DMS 273 treated with DMSO at 0.1 percent for 48 hours (cell line): ENCODE data around the gene SYNE1.
"Not testable (repeated sequence)": the region's sequence is repeated elsewhere in the genome, so short reads cannot be mapped to it uniquely, and the experiment has no call there.

Source experiments
- DNase-seq: peaks from one replicate; lab custom pipeline; 2025; lab: John Stamatoyannopoulos, UW

Gene SYNE1

DNA sequence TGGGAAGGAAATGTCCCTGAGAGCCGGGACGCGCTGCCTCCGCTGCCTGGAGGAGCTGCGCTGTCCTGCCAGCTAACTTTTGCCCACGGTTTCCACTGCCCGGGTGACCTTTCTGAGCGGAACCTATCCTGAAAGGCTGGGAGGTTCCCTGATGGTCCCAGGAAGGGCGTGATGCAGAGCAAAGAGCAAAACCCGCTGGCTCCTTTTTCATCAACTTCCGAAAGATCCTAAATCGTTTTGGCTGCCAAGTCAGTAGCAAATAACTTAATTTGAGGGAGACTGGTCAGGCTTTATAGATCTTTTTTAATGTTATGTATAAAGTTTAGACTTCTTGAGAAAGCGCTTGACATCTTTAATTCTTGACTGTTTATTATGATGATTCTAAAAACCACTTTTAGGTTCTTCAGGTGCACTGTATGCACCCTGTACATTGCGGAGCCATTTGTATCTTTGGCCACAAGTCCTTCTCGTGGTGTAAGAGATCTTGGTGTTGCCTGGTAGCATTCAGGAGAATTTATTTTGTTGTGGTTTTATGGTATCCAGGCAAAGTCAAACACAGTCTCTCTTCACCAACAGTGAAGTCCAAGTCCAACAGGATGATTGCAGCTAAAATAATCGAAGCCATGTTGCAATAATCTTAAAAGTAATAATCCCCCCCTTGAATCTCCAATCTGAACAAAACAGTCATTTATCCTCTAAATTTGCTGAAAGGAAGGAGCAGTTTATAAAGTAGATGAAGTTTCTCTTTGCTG, at the start of gene SYNE1:
TSS of gene SYNE1 (minus strand) at position 67 of the 752 bp plus-strand sequence. CDS start 9,031 bp downstream, outside the sequence.
- DNase-seq = no peak

DNA sequence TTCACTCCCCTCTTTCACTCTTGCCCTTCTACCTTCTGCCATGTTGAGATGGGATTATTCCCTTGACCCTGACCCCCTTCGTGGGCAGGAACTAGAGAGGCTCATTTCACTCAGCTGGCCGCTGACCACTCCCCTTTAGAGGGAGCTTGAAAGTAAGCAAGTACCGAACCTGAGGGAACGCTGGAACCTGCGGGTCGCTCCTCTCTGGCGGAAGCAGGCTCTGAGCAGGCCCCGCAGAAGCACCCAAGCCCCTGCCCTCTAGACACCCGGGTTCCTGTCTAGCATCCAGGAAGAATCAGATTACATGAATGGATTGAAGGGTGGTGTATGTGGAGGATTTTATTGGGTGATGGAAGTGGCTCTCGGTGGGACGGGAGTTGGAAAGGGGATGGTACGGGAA, 48.7 kb upstream of the SYNE1 start:
- DNase-seq = no peak

DNA sequence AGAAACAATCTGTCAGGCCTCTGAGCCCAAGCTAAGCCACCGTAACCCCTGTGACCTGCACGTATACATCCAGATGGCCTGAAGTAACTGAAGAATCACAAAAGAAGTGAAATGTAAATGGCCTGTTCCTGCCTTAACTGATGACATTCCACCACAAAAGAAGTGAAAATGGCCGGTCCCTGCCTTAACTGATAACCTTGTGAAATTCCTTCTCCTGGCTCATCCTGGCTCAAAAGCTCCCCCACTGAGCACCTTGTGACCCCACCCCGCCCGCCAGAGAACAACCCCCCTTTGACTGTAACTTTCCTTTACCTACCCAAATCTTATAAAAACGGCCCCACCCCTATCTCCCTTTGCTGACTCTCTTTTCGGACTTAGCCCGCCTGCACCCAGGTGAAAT, 45.8 kb upstream of the SYNE1 start:
- DNase-seq = not testable (repeated sequence)

DNA sequence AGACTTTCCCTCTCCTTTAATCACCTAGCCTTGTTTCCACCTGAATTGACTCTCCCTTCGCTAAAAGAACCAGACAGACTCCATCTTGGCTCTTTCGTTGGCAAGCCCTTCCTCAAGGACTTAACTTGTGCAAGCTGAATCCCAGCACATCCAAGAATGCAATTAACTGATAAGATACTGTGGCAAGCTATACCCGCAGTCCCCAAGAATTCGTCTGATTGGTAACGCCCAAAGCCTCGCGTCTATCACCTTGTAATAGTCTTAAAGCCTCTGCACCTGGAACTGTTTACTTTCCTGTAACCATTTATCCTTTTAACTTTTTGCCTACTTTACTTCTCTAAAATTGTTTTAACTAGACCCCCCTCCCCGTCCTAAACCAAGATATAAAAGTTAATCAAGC, 45.0 kb upstream of the SYNE1 start:
- no peak for DNase-seq

GRCh38 chr6:152680879-152681517, 43.8 kb upstream of the SYNE1 start:
- no peak for DNase-seq

- no peak for DNase-seq
Measured at GRCh38 chr6:152680151-152680550, 43.0 kb upstream of the SYNE1 start.

- DNase-seq = no peak
Measured at GRCh38 chr6:152673236-152673635, 36.1 kb upstream of the SYNE1 start.

- no peak for DNase-seq
Measured at GRCh38 chr6:152671171-152671570, 34.0 kb upstream of the SYNE1 start.

GRCh38 chr6:152669895-152670294, 32.7 kb upstream of the SYNE1 start:
- DNase-seq = no peak

- DNase-seq = no peak
Measured at GRCh38 chr6:152661776-152662175, 24.6 kb upstream of the SYNE1 start.

DNA sequence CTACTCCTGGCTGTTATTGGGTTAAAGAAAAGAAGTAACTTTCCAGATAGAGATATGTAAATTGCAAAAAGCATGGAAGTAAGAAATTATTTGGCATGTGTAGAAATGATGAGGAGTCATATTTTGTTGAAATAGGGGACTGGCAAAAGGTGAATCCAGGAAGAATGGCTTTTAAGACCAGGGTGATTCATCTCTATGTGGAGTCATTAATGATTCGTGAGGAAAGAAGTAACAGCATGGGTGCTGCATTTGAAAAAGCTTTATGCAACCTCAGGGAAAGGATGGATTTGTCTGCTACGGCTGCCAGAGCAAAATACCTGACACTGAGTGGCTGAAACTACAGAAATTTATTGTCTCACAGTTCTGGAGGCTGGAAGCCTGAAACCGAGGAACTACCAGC, 14.8 kb upstream of the SYNE1 start:
- no peak for DNase-seq

GRCh38 chr6:152648105-152648504, 10.9 kb upstream of the SYNE1 start:
- no peak for DNase-seq

DNA sequence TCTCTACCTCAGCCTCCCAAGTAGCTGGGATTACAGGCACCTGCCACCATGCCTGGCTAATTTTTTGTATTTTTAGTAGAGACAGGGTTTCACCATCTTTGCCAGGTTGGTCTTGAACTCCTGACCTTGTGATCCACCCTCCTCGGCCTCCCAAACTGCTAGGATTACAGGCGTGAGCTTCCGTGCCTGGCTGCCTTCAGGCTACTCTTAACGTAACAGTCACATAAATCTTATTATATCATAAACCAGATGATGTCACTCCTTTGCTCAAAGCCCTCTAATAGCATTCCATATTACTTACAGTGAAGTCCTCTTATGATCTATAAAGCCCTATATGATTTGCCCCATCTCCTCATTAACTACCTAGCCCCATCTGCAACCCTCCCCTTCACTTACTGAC, 9.6 kb upstream of the SYNE1 start:
- not testable (repeated sequence) for DNase-seq

DNA sequence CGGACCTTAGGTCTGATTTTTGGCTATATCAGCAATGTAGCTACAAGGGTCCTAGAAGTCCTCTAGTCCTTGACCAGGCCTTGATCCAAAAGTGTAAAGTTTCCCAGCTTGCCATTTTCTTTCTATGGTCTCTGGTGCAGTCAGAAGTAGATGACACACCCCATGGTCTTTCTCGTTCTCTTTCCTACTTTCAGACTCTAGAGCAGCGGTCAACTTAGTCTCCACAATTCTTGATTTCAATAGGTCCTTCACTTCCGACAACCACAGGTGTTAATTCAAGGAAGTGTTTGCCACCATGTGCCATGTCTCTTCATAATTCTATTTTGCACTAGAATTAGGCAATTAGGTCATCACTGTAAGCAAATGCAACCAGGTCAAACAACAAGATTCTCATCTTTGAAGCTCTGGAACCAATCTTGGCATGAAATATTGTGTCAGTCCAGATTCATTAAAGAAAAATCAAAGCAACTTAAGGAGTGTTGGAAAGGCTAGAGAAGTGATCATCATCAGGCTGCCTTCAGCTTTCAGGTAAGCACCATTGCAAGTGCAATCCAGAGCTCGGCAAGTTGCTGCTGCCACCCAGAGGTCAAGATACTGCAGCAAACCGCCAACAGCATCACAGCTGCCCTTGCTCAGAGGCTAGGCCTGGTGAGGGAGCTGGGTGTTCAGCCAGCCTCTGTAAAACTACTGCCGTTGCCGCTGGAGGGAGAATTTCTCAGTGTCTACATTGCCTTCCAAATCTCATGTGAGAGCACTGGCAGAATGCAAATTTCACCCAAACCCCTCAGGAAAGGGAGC, 5.6 kb upstream of the SYNE1 start:
- no peak for DNase-seq

DNA sequence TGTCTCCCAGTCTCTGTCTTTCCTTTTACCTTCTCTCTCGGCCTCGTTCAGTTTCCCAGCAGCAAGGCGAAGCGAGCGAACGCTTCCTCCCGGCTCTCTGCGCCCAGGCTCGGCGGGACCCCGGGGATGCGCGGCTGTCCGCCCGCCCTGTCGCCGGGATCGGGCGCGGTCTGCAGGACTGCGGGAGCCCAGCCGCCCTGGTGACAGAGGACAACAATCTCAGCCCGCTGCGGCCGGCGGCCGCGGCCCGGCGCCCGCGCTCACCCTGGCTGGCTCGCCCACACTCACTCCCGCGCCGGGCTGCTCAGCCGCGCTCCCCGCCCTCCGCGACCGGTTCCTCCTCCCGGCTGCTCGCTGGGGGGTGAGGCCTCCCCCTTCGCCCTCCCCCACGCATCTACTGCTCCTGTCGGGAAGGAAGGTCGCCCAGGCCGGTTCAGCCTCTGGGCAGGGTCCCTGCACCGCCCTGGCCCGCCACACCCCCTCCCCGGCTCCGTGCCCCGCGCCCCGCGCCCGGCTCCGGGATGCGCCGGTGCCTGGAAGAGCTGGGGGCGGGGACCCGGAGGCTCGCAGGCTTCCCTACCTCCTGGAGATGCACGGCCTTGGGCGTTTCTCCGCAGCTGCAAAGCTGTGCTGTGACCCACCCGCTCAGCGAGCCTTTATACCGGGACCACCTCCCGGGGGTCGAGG, 410 bp downstream of the SYNE1 start:
- DNase-seq = no peak

DNA sequence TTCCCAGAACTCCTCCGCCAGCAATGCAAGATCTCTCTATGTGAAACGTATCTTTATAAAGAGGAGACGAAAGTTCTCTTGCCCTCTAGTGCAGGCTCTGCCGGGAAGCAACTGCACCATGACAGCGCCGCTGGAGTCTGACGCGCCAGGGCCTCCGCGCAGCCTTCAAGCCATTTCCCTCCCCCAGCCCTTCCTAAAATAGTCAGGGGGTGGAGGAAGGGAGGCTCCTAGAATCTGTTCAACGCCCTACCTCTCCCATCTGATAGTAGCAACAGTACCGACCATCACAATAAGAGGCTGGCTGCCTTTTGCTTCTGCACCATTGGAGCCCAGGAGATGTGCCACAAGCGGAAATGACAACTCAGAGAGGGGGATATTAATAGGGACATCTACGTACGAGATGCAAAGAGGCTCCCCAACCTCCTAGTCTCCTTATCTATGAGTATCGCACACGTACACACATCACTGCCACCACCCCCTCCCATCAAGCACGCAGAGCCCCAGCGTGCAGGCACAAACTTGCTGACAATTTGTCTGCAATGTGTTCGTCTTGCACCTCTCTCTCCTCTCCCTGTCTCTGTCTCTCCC, 1.0 kb downstream of the SYNE1 start:
- no peak for DNase-seq

GRCh38 chr6:152634773-152635172, 2.4 kb downstream of the SYNE1 start:
- DNase-seq = no peak

DNA sequence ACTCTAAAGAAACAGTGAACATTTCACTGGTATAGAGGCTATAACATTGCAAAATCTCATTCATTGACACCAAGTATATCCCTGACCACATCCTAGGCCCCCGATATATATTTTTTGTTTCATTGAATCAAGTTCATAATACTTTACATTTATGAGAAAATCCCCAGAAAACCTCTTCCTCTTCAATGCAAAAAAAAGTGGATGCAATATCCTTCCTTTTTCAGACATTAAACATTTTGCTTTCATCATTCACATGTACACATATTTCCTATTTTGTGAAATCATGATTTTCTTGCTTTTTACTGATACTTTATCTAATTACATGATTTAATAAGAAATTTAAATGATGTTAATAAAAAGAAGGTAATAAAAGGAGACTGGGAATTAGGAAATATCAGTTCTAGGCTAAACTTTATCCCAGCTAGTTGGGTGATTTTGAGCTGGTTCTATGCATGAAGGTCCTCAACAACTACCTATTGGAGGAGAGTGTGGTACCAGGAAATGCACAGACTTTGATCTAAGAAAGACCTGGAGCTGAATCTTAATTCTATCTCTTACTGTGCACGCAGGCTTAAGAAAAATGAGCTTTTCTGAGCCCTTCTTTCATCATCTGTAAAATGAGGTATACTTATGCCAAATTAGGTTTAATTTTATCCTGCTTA, 4.9 kb downstream of the SYNE1 start:
- no peak for DNase-seq

DNA sequence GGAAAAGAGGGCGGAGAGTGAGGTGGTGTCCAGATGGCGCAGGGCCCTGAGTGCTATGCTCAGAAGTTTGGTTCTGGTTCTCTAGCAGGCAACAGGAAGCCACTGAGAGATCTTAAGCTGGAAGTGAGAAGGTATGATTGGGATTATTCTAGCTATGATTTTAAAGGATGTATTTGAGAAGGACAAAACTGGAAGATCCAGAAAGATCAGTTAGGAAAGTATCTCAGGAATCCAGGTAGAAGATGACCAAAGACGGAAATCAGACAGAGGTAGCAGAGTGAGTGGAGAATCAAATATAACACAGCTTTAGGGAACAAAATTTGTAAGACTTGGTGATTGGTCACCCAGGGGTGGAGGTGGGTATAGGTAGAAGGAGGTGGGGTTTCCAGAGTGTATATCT, 5.8 kb downstream of the SYNE1 start:
- DNase-seq = no peak

DNA sequence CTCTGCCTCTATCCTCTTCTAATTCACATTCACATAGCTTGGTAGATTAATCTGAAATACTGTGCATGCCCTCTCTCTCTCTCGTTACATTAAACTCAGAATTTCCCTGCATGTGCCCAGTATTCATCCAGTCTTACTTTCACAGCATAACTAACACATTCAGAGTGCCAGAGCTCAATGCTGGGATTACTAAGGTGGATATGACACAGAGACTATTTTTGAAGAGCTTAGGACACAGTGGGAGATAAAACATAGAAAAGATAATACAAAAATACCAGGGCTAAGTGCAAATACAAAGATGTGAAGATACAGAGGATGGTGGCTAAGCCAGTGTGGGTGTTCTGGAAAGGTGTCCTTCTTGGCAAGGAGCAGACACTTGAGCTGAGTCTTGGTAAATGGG, 6.3 kb downstream of the SYNE1 start:
- DNase-seq = no peak

DNA sequence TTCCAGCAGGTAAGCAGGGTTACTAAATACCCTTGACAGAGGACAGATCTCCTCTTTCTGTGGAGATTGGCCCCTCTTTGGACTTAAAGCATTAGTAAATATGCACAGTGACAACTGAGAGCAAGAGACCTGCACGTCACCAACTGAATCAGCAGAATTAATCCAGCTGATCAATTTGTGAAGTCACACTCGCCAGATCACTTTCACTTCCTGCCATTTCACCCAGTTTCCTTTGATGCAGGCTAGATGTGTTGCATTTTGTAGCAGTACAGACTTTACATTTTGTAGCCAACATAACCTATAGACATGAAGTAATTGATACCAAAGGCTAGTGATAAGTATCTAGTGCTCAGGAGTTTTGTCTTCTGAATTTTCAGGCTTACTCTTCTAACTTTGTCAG, 11.9 kb downstream of the SYNE1 start:
- DNase-seq = no peak
